Ectodermal cell (in vitro differentiated cells): ENCODE results near the gene FXYD6.
A peak's percentile ranks its signal among the peaks of the same experiment; 100 is the strongest.

Experiments
- H3K27ac ChIP-seq: 2 replicates; pipeline ENCODE4 v1.7.0; 2013; ENCODE audit warnings: mild to moderate bottlenecking, low read depth, low read length; ENCODE audit not compliant: insufficient read depth, poor library complexity, severe bottlenecking
- H3K27me3 ChIP-seq: 2 replicates; pipeline ENCODE4 v1.7.0; 2013; ENCODE audit warnings: mild to moderate bottlenecking, low read length; ENCODE audit not compliant: insufficient read depth, control insufficient read depth, poor library complexity, severe bottlenecking
- H3K36me3 ChIP-seq: one replicate; pipeline ENCODE4 v1.7.0; 2013; ENCODE audit warnings: low read length; ENCODE audit not compliant: control insufficient read depth, insufficient read depth
- H3K4me1 ChIP-seq: one replicate; pipeline ENCODE4 v1.7.0; 2013; ENCODE audit warnings: low read length; ENCODE audit not compliant: control insufficient read depth, insufficient read depth
- H3K4me3 ChIP-seq: 2 replicates; pipeline ENCODE4 v1.7.0; 2013; ENCODE audit warnings: low read depth, low read length, control low read depth; ENCODE audit not compliant: insufficient read depth
- H3K9me3 ChIP-seq: 2 replicates; pipeline ENCODE4 v1.7.0; 2013; ENCODE audit warnings: mild to moderate bottlenecking, low read length, moderate library complexity; ENCODE audit not compliant: control insufficient read depth
- WGBS, 2 experiments: methylation state at CpG; one replicate each; pipeline ENCODE4 v1.1.7; 2013; ENCODE audit warnings: missing lambda C conversion rate in 2 of 2; 5-methylcytosine and 5-hydroxymethylcytosine counted together

Gene FXYD6

GRCh38 chr11:117806846-117807245, 69.6 kb downstream of the FXYD6 start:
- no peaks in the 10 kb centered on the region for H3K9me3 ChIP-seq
- peaks cover 36% of the 10 kb centered on the region for H3K27me3 ChIP-seq
- no peaks in the 10 kb centered on the region for H3K4me1 ChIP-seq
- WGBS, 2 experiments = 86 to 87% methylated on average over 5 of the region's 5 CpGs
- H3K4me3 ChIP-seq = no peak overlapping the region
- no peak overlapping the region for H3K27ac ChIP-seq
- H3K36me3 ChIP-seq = no peaks in the 10 kb centered on the region

- H3K9me3 ChIP-seq = no peaks in the 10 kb centered on the region
- H3K4me3 ChIP-seq = no peak overlapping the region
- no peaks in the 10 kb centered on the region for H3K4me1 ChIP-seq
- 92 to 100% methylated on average over 1 of the region's 1 CpG for WGBS, 2 experiments
- H3K36me3 ChIP-seq = no peaks in the 10 kb centered on the region
- peaks cover 45% of the 10 kb centered on the region for H3K27me3 ChIP-seq
- H3K27ac ChIP-seq = no peak overlapping the region
Observed at GRCh38 chr11:117805045-117805444, 71.4 kb downstream of the FXYD6 start.

- no peak overlapping the region for H3K4me3 ChIP-seq
- no peaks in the 10 kb centered on the region for H3K36me3 ChIP-seq
- H3K27ac ChIP-seq = no peak overlapping the region
- H3K27me3 ChIP-seq = peaks cover 54% of the 10 kb centered on the region
- WGBS, 2 experiments = 92 to 93% methylated on average over 8 of the region's 8 CpGs
- no peaks in the 10 kb centered on the region for H3K9me3 ChIP-seq
- no peaks in the 10 kb centered on the region for H3K4me1 ChIP-seq
Observed at GRCh38 chr11:117803896-117804295, 72.6 kb downstream of the FXYD6 start.

- Histone ChIP-seq H3K27me3 (peaks cover 72% of the 10 kb centered on the region), H3K4me1 (peaks cover 21% of the 10 kb centered on the region), H3K36me3 (no peaks in the 10 kb centered on the region), H3K9me3 (no peaks in the 10 kb centered on the region), H3K27ac (no peak overlapping the region), H3K4me3 (no peak overlapping the region)
- 67 to 72% methylated on average over 5 of the region's 5 CpGs for WGBS, 2 experiments
Observed at GRCh38 chr11:117799634-117800033, 76.8 kb downstream of the FXYD6 start.

- H3K27me3 ChIP-seq = peaks cover 90% of the 10 kb centered on the region
- H3K36me3 ChIP-seq = no peaks in the 10 kb centered on the region
- H3K4me1 ChIP-seq = peaks cover 21% of the 10 kb centered on the region
- H3K9me3 ChIP-seq = no peaks in the 10 kb centered on the region
- 3% methylated on average over 66 of the region's 66 CpGs for WGBS, 2 experiments
- H3K27ac ChIP-seq = no peak within 1 kb of the TSS
- H3K4me3 ChIP-seq = peak within 1 kb of the TSS; percentile 29
Observed at GRCh38 chr11:117796872-117797529, 79.5 kb downstream of the FXYD6 start, which contains the start of gene DSCAML1. DSCAML1 (minus strand) TSS chr11:117797216; CDS start chr11:117797079, 137 bp downstream.

GRCh38 chr11:117796456-117796871, 80.0 kb downstream of the FXYD6 start:
- Histone ChIP-seq H3K36me3 (no peaks in the 10 kb centered on the region), H3K27me3 (peaks cover 86% of the 10 kb centered on the region), H3K9me3 (no peaks in the 10 kb centered on the region), H3K4me1 (peaks cover 21% of the 10 kb centered on the region), H3K27ac (no peak overlapping the region), H3K4me3 (peak overlapping the region; percentile 29)
- WGBS, 2 experiments = 1 to 2% methylated on average over 35 of the region's 35 CpGs

GRCh38 chr11:117795638-117796455, 80.6 kb downstream of the FXYD6 start:
- Histone ChIP-seq H3K27me3 (peaks cover 90% of the 10 kb centered on the region), H3K27ac (no peak overlapping the region), H3K36me3 (no peaks in the 10 kb centered on the region), H3K4me3 (peak overlapping the region; percentile 29), H3K9me3 (no peaks in the 10 kb centered on the region), H3K4me1 (peaks cover 21% of the 10 kb centered on the region)
- 5 to 6% methylated on average over 53 of the region's 53 CpGs for WGBS, 2 experiments

GRCh38 chr11:117794772-117795629, 81.5 kb downstream of the FXYD6 start:
- Histone ChIP-seq H3K27ac (no peak overlapping the region), H3K4me3 (no peak overlapping the region), H3K9me3 (no peaks in the 10 kb centered on the region), H3K4me1 (peaks cover 21% of the 10 kb centered on the region), H3K27me3 (peaks cover 83% of the 10 kb centered on the region), H3K36me3 (no peaks in the 10 kb centered on the region)
- 48 to 49% methylated on average over 28 to 29 of the region's 29 CpGs for WGBS, 2 experiments

GRCh38 chr11:117794135-117794534, 82.3 kb downstream of the FXYD6 start:
- WGBS, 2 experiments = 90% methylated on average over 10 of the region's 10 CpGs
- H3K9me3 ChIP-seq = no peaks in the 10 kb centered on the region

More at GRCh38 chr11:117794135-117794534, 82.3 kb downstream of the FXYD6 start:
- peaks cover 21% of the 10 kb centered on the region for H3K4me1 ChIP-seq
- no peaks in the 10 kb centered on the region for H3K36me3 ChIP-seq
- H3K27me3 ChIP-seq = peaks cover 75% of the 10 kb centered on the region
- H3K4me3 ChIP-seq = no peak overlapping the region
- H3K27ac ChIP-seq = no peak overlapping the region
